HCT116 (cell line): ENCODE results near the gene ARMS2. TPM values are rescaled to one million over a fixed set of nuclear protein-coding genes. Genes with fewer than 3 reads are reported as not detected.

Source experiments
- ATAC-seq: fragments of 200-7000 bp; cut with Tn5 transposase; 2 replicates; pipeline ENCODE4 v1.9.1; 2020; ENCODE audit warnings: mild to moderate bottlenecking, moderate library complexity
- BruUV-seq: library from RNA; stranded (reverse); fragments of 400-500 nt; replicated peaks from 2 replicates; lab custom pipeline; 2021; lab: Mats Ljungman, UMichigan
- CTCF ChIA-PET: fragments of 300-600 bp; sonication (Branson Sonifier 250); formaldehyde crosslinking; loops from one replicate; lab custom pipeline; 2021; ENCODE audit warnings: antibody characterized with exemption; lab: Charles Lee
- POLR2A ChIA-PET: fragments of 300-600, 350-600 bp; sonication (Branson Sonifier 250); formaldehyde crosslinking; loops from one replicate; lab custom pipeline; 2021; ENCODE audit warnings: antibody characterized with exemption; lab: Charles Lee
- RAD21 ChIA-PET, 2 experiments: fragments of 300-600 bp; sonication (Branson Sonifier 250); formaldehyde crosslinking; loops; one replicate each; lab custom pipeline; 2023; ENCODE audit warnings: low total read pairs in 2 of 2; ENCODE audit not compliant: uncharacterized antibody in 2 of 2, unreplicated experiment in 2 of 2, low non-redundant PET in 1 of 2; lab: Charles Lee
- DNase-seq: peaks from one replicate; pipeline ENCODE4 v3.0.0-alpha.2; 2010; ENCODE audit warnings: low read depth, low spot score
- H2AFZ ChIP-seq: fragments of 200-600 bp; shearing (Covaris generic), sonication (generic); 2 replicates; pipeline ENCODE4 v1.6.1; 2017; ENCODE audit warnings: low read depth, mixed run types, mixed read lengths, antibody characterized with exemption, low read length; ENCODE audit not compliant: poor library complexity, severe bottlenecking
- H3K27ac ChIP-seq: 2 replicates; pipeline ENCODE4 v1.5.1; 2012; ENCODE audit warnings: low read depth, low read length
- H3K27me3 ChIP-seq: fragments of 200-600 bp; sonication (generic); 2 replicates; pipeline ENCODE4 v1.6.1; 2016; ENCODE audit warnings: mixed run types, low read length, mixed read lengths; ENCODE audit not compliant: insufficient read depth
- H3K36me3 ChIP-seq, 2 experiments: fragments of 200-500 bp in 1 of 2; fragments of 200-600 bp in 1 of 2; sonication (Bioruptor generic) in 1 of 2; sonication (generic) in 1 of 2; 2 replicates each; pipeline versions ENCODE4 v1.5.1 to v1.6.1; 2014 to 2016; ENCODE audit warnings: low read length in 2 of 2, inconsistent platforms in 1 of 2, mixed read lengths in 1 of 2, mixed run types in 1 of 2; ENCODE audit not compliant: insufficient read depth in 2 of 2, control insufficient read depth in 1 of 2
- H3K4me1 ChIP-seq, 2 experiments: fragments of 200-600 bp in 1 of 2; sonication (generic) in 1 of 2; 2 replicates each; pipeline versions ENCODE4 v1.5.1 to v1.6.1; 2012 to 2017; ENCODE audit warnings: low read length in 2 of 2, inconsistent platforms in 1 of 2, mild to moderate bottlenecking in 1 of 2, mixed read lengths in 1 of 2, mixed run types in 1 of 2, moderate library complexity in 1 of 2; ENCODE audit not compliant: insufficient read depth in 2 of 2, control insufficient read depth in 1 of 2
- H3K4me2 ChIP-seq: fragments of 200-600 bp; sonication (generic); 2 replicates; pipeline ENCODE4 v1.6.1; 2017; ENCODE audit warnings: mixed run types, low read length, mixed read lengths
- H3K4me3 ChIP-seq, 2 experiments: fragments of 200-600 bp in 1 of 2; sonication (generic) in 1 of 2; replicated peaks in 1 of 2; 2 replicates each; pipeline ENCODE4 v1.5.1; 2011 to 2016; ENCODE audit warnings: low read length in 2 of 2, control low read depth in 1 of 2, low read depth in 1 of 2, mild to moderate bottlenecking in 1 of 2, mixed read lengths in 1 of 2, mixed run types in 1 of 2
- H3K79me2 ChIP-seq: fragments of 200-600 bp; sonication (generic); 2 replicates; pipeline ENCODE4 v1.6.1; 2017; ENCODE audit warnings: mild to moderate bottlenecking, mixed run types, low read length, moderate library complexity, mixed read lengths; ENCODE audit not compliant: insufficient read depth
- H3K9ac ChIP-seq: fragments of 200-600 bp; sonication (generic); 2 replicates; pipeline ENCODE4 v1.6.1; 2016; ENCODE audit warnings: low read length, mixed read lengths
- H3K9me2 ChIP-seq: fragments of 200-600 bp; sonication (generic), shearing (Covaris generic); 2 replicates; pipeline ENCODE4 v1.6.1; 2017; ENCODE audit warnings: mixed run types, mild to moderate bottlenecking, moderate library complexity; ENCODE audit not compliant: insufficient read depth
- H3K9me3 ChIP-seq, 2 experiments: fragments of 200-500 bp in 1 of 2; fragments of 200-600 bp in 1 of 2; sonication (Bioruptor generic) in 1 of 2; sonication (generic) in 1 of 2; 2 replicates each; pipeline ENCODE4 v1.6.1; 2014 to 2017; ENCODE audit warnings: low read length in 2 of 2, mixed read lengths in 2 of 2, inconsistent platforms in 1 of 2, low read depth in 1 of 2, mild to moderate bottlenecking in 1 of 2, mixed run types in 1 of 2, moderate library complexity in 1 of 2; ENCODE audit not compliant: control insufficient read depth in 1 of 2, insufficient read depth in 1 of 2
- H4K20me1 ChIP-seq: fragments of 200-600 bp; sonication (generic), shearing (Covaris generic); 2 replicates; pipeline ENCODE4 v1.6.1; 2017; ENCODE audit warnings: mixed run types, mild to moderate bottlenecking, moderate library complexity; ENCODE audit not compliant: insufficient read depth
- EZH2 ChIP-seq: fragments of 200-600 bp; sonication (generic); IDR thresholded peaks from 2 replicates; pipeline ENCODE4 v1.6.1; 2017; ENCODE audit warnings: antibody characterized with exemption, mixed run types
- FOSL1 ChIP-seq: IDR thresholded peaks from 2 replicates; pipeline ENCODE4 v1.6.1; 2012; ENCODE audit warnings: low read depth
- JUND ChIP-seq: IDR thresholded peaks from 2 replicates; pipeline ENCODE4 v1.6.1; 2012
- SP1 ChIP-seq: IDR thresholded peaks from 2 replicates; pipeline ENCODE4 v1.6.1; 2012; ENCODE audit warnings: low read depth
- TCF7L2 ChIP-seq: IDR thresholded peaks from 2 replicates; pipeline ENCODE4 v1.7.0; 2011; ENCODE audit warnings: borderline replicate concordance, inconsistent platforms; ENCODE audit not compliant: insufficient read depth, insufficient read length; ENCODE audit errors: extremely low read depth
- intact Hi-C: fragments of 100-400 bp; cut with micrococcal nuclease; formaldehyde crosslinking; loops from 2 replicates; pipeline ENCODE4 v1.10.0; 2022
- total RNA-seq: library from RNA; stranded (reverse); gene quantifications from one replicate; pipeline ENCODE4 v1.2.1, GENCODE V29; 2021; ENCODE audit not compliant: unreplicated experiment
- TF ChIP-seq, protein P1 (sequence below): IDR thresholded peaks from 2 replicates; pipeline ENCODE4 v1.6.1; 2012

The ARMS2 gene
- total RNA-seq, 1 experiment from 2014 or later = not detected

DNA sequence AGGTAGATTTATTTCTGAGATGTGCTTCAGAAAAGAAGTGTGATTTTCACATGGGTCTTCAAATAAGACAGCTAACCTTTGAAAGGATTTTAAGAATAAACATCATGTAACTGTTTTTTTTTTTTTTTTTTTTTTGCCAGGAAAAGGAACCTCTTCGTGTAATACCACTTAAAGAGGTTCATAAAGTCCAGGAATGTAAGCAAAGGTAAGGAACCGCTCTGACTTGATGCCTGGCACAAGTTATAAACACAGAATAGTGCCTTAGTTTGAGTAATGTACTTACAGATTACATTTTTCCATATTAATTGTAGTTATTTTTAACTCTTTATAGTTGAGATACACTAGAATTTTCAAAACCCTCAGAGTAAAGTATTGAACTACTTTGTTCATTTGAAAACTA, 30.4 kb upstream of the ARMS2 start:
- POLR2A ChIA-PET = no interaction called here
- RAD21 ChIA-PET = no interaction called here
- Histone ChIP-seq H3K9me3 (no peaks in the 10 kb centered on the region), H3K9ac (no peak overlapping the region), H3K27ac (no peak overlapping the region), H4K20me1 (no peaks in the 10 kb centered on the region), H3K27me3 (no peaks in the 10 kb centered on the region), H2AFZ (no peak overlapping the region), H3K4me1 (no peaks in the 10 kb centered on the region), H3K4me2 (no peak overlapping the region), H3K79me2 (no peaks in the 10 kb centered on the region), H3K9me2 (no peaks in the 10 kb centered on the region), H3K36me3 (peaks cover 5 to 7% of the 10 kb centered on the region in 2 experiments; a peak in 2 of 4 replicates), H3K4me3 (no peak overlapping the region)
- CTCF ChIA-PET = interaction anchor here (0.7 to 1.7 kb wide), 5 partner anchors 10 to 144 kb away, joined by 3 to 5 read pairs (median 5); no protein-coding TSS in a partner anchor
- BruUV-seq = no TSS peak
- intact Hi-C loops = no loop called here
- TF ChIP-seq TCF7L2 (no peak), JUND (no peak), FOSL1 (no peak), EZH2 (no peak)
- TF ChIP-seq, protein P1, sequence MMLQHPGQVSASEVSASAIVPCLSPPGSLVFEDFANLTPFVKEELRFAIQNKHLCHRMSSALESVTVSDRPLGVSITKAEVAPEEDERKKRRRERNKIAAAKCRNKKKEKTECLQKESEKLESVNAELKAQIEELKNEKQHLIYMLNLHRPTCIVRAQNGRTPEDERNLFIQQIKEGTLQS = no peak
- DNase-seq (no peak), ATAC-seq (no peak)

DNA sequence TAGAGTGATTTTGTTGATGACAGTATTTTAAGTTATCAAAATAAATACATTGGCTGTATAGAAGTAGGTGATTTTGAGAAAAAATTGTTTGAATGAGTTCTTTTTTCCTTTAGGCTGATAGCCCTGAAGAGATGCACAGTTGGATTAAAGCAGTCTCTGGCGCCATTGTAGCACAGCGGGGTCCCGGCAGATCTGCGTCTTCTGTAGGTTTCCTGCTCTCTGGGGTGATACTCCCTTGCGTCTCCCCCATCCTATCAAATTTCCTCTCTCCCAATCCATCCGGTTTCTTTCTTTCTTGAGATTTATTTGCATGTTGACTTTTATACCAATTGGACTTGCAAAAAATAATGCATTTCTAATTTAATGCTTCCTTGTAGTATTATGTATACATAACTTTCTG, 27.6 kb upstream of the ARMS2 start:
- ChIA-PET RAD21 (no interaction called here), POLR2A (no interaction called here), CTCF (interaction anchor here (1.4 kb wide), 1 partner anchor 82 kb away, joined by 3 read pairs; no protein-coding TSS in a partner anchor)
- Histone ChIP-seq H3K9me2 (no peaks in the 10 kb centered on the region), H3K27ac (no peak overlapping the region), H3K9me3 (no peaks in the 10 kb centered on the region), H3K79me2 (no peaks in the 10 kb centered on the region), H3K9ac (no peak overlapping the region), H4K20me1 (no peaks in the 10 kb centered on the region), H3K4me3 (no peak overlapping the region), H3K36me3 (peaks cover 0 to 6% of the 10 kb centered on the region in 2 experiments; a peak in 2 of 4 replicates), H3K4me2 (no peak overlapping the region), H3K4me1 (no peaks in the 10 kb centered on the region), H2AFZ (no peak overlapping the region), H3K27me3 (no peaks in the 10 kb centered on the region)
- TF ChIP-seq SP1 = no peak
- DNase-seq (no peak), ATAC-seq (no peak)
- intact Hi-C loops = no loop called here
- BruUV-seq = no TSS peak
